HG03108 (cell line): Measurements from ENCODE around the gene PTS.

Experiments
- ATAC-seq: cut with Tn5 transposase; IDR thresholded peaks from one replicate; pipeline ENCODE4 v1.9.1; 2021; ENCODE audit warnings: moderate library complexity; ENCODE audit not compliant: unreplicated experiment

PTS gene

DNA sequence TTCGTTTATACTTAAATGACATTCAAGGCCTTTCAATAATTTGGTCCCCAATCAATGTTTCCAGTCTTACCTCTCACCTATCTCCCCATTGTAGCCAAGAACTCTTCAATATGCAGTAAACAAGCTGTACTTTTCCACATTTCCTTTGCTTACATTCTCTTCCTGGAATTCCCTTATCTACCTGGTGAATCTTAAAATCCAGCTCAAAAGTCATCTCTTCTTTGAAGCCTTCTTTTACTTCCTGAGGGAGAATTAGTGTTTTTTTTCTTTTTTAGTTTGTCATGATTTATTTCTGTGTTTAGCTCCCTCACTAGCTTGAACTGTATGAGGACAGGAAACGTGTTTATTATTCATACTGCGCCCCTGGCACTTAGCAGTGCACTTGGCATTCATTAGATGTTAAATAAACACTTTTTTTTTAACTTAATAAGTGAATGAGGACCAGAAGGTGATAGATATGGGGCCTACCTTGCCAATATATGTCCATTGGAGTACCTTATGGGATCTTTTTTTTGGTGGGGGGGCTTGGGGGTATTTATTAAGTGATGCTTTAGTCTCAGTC lies 4.9 kb upstream of the PTS start:
- no peak for ATAC-seq

DNA sequence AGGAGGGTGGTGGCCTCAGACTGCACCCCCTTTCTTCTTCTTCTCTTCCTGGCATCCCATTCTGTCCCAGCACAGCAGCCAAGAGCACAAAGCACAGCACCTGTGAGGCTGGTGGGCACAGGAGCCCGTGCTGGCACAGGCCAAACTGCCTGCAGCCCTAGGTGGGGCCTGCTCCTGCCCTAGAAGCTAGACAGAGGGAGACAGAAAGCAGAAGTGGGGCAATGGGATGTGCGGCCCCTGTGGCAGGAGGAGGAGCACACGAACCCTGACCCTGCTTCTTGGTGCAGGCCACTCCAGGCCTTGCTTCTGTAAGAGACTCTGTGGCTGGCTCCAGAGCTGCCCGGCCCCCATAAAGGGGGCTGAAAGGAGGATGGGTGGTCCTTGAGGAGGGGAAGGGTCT lies 3.9 kb upstream of the PTS start:
- no peak for ATAC-seq

DNA sequence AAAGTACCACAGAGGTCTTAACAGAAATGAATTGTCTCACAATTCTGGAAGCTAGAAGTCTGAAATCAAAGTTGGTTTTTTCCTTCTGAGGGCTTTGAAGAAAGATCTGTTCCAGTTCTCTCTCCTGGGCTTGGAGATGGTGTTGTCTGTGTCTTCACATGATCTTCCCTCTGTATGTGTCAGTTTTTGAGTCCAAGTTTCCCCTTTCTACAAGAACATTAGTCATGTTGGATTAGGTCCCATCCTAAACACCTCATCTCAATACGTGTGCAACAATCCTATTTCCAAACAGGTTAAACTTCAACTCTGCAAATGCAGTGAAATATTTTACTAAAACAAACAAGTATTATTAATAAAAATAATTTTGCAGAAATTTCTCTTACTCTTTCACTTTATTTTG lies 3.1 kb upstream of the PTS start:
- ATAC-seq, result no peak

DNA sequence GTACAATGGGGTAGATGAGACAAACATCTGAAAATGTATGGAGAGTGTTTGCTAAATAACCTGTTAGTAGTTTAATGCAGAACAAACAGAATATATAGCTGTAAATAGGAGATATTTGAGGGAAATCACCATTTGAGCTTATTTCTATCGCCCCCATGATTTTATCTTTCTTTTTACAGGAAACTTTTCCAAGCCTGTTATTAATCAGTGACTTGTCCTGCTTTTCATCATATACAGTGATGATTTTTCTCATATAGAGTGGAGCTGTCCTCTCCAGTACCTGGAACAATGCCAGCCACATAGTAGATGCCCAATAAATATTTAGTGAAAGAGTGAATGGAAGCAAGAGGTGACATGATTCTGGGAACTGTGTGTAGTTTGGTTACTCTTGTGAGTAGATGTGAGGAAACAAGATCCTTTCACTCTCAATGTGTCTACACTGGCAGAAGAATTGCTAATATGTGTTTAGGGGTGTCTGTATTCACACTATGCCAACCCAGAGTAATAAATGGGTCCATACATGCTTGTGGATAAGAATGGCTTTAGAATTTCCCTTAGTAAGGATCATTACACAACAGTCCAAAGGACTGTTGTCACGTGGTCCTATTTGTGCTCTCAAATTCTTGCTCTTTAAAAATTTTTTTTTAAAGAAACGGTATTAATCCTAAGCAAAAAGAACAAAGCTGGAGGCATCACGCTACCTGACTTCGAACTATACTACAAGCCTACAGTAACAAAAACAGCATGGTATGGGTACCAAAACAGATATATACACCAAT lies 2.3 kb upstream of the PTS start:
- no peak for ATAC-seq

DNA sequence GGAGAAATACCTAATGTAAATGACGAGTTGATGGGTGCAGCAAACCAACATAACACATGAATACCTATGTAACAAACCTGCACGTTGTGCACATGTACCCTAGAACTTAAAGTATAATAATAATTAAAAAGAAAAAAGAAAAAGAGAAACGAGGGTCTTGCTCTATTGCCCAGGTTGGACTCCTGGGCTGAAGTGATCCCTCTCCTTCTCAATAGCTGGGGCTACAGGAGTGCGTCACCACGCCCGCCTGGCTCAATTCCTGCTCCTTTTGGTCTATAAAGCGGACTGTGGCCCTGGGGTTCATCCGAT lies 521 bp upstream of the PTS start:
- no peak for ATAC-seq

DNA sequence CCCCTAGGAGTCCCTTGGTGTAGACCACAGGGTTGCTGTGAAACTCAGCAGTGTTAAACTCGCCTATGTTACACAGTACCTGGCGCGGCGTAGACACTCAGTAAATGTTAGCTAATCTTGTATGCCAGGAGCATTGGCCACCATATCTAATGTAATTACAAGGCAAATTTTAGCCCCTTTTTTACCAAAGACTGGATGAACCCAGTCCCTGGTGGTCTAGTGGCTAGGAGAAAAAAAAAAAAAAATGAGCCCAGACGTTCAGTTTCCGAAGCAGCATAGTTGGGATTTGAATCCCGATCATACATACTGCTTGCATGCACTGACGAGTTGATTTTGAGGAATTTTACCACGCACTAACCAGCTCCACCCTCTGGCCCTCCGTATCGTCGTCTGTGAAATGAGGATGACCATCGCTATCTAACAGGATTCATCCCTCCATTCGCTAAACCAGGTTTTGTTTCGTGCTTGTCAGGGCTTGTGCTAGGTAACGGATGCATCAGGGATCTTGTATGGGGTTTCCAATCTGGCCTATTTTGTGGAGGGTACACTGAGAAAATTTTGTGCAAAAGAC lies 688 bp downstream of the PTS start:
- peak; percentile 27 for ATAC-seq

DNA sequence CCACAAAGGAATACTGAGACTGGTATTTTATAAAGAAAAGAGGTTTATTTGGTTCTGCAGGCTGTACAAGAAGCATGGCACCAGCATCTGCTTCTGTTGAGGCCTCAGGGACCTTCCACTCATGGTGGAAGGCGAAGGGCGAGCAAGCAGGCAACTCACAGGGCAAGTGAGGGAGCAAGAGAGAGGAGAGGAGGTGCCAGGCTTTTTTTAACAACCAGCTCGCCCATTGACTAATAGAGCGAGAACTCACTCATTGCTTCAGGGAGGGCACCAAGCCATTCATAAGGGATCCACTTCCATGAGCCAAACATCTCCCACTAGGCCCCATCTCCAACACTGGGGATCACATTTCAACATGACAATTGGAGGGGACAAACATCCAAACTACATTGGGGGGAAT lies 1.2 kb downstream of the PTS start:
- ATAC-seq, result no peak

DNA sequence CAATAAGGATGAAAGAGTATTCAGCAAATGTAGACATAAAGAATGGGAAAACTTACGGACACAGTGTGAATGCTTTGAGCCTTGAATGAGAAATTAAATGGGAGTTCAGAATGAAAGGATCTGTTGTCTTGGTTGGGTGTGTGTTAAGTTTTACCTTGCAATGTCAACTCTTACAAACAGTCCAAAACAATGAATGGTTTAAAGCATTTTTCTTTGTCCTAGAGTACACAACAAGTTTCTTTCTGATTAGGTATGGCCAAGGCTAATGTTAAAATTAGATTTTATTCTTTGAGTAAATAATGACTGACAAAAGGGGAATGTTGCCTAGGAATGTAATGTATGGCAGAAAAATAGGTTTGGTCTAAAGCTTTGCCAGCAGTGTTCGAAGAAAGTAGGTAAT lies 2.5 kb downstream of the PTS start:
- no peak for ATAC-seq

DNA sequence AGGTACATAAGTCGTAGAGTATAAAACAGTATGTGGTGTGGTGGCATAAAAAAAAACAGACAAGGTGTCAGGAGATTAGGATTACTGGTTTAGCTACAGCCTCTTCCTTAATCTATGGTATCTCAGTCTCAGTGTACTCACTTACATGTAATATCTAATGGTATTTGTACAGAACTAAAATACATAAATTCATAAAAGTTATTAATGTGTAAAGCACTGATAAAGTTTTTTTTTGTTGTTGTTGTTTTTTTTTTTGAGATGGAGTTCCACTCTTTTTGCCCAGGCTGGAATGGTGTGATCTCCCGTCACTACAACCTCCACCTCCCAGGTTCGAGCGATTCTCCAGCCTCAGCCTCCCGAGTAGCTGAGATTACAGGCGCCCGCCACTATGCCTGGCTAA lies 2.9 kb downstream of the PTS start:
- no peak for ATAC-seq

DNA sequence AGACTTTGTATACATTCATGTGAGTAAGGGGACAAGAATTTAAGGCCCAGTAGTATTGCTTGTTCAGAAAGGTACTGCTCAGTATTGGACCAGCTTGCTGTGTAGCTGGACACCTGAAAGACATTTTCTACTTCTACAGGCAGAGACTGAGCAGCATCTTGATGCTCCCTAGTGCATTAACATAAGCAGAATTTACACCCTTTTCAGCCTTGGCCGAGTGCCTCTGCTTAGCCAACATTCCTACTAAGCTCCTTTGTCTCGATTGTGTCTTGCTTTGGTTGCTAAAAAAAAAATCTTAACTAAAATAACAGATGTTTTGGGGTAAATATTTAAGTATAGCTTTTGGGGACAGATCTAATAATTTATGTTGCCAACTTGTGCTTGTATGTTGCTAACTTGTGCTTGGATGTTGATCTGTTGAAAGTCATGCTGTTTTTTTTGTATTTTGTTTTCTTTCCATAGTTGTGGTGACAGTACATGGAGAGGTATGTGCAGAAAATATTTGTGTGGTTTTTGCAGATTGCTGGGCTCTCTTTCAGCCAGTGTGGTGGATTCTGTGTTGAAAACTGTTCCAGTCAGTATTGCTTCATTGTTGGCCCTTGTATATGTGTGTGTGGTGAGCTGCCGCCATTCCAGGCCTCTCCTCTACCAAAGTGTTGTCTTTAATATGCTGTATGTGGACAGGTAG lies 3.7 kb downstream of the PTS start:
- ATAC-seq, result no peak

DNA sequence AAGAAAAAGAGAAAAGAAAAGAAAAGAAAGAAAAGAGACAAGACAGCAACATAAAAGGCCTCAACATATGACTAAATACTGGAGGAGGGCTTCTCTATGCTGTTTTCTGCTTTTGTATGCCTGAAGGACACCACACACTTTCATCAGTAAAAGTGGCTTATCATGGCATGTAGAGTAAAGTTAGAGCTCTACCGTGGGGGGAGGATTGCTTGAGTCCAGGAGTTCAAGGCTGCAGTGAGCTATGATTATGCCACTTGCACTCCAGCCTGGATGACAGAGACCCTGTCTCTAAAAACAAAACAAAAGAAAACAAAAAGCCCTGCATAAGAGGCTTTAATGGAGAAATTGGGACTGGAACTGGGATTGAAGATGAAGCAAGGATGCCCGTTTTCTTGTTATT lies 5.7 kb downstream of the PTS start:
- no peak for ATAC-seq

DNA sequence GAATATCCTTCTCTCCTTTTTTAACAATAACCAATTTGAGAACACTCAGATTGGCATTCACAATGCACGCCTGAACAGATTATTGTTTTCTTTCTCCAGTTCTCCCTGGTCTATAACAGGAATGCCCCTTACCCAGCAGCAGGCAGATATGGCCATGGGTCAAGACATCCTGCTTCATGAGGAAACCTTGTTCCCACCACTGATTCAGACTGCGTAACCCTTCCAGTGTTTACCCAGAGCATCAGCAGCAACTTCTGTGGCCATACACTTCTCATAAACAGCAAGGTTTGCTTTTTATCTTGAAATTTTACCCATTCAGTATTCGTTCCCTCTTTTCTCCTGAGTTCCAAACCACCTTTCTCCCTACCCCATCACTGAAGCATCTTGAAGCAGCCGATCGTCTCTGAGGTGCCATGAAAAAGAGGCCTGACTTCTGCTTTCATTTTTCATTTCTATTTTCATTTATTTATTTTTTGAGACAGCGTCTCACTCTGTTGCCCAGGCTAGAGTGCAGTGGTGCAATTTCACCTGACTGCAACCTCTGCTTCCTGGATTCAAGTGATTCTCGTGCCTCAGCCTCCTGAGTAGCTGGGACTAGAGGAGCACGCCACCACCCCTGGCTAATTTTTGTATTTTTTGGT lies 9.6 kb downstream of the PTS start:
- no peak for ATAC-seq

DNA sequence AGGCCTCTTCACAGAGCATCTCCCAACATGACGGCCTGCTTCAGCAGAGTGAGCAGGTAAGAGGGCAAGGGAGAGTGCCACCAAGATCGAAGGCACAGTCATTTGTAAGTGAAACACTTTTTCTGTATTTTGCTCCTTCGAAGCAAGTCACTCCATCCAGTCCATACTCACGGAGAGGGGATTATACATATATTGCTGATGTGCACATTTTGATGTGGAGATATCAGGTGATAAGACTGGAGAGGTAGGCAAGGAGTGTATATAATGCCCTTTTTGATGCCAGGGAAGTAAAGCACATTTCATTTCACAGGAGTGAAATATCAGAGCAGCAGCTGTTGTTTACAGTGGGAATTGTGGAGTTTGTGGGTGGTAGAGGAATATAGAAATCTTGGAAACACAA lies 11.2 kb downstream of the PTS start:
- ATAC-seq, result no peak

DNA sequence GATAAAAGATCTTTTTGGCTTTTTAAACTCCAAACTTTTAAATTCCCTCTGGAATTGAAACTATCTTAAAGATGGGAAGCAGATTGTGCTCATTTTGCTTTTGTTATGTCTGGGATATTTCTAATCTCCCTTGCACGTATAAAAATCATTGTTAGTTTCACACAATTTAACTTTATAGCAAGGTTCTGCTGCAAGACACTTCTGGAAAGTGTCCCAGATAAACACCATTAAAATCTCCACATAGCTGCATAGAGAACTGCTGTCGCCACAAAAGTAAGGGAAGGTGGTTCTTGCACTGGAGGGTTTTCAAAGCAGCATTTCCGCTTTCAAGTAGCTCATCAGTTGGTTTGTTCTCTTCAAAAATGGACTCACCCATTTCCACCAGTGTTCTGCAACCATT lies 11.8 kb downstream of the PTS start:
- no peak for ATAC-seq

DNA sequence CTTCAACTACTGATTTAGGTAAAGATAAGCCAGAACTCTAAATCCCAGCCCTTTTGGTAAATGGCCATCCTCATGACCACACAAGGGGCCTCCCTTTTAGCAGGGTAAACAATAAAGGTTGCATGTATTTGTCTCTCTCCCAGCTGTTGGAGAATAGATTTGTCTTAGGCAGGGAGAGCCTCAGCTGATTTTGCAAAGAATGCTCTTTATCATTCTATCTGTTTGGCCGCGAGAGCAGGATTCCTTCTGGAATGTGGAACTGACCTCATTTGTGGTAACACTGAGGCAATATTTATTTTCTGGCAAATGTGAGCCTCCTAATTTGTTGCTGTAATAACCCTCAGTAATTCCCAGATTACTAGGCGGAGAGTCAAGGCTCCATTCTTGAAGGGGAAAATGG lies 15.3 kb downstream of the PTS start:
- ATAC-seq, result no peak

DNA sequence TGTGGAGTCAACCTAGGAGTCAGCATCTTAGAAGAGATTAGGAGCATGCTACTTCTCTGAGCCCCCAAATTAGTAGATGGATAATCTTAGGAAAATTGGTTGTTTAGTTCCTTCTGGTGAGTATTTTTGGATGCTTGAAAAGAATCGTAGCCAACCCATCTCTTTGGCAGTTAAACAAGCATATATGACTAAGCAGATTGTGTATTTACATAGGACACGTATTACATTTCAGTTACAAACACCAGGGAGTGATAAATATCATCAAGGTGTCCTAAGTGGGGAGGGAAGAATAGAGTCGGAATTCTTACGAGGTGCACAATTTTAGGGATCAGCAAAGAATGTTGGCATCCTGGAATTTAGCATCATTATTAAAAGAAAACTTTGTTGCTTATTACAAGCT lies 21.0 kb downstream of the PTS start:
- ATAC-seq, result no peak

DNA sequence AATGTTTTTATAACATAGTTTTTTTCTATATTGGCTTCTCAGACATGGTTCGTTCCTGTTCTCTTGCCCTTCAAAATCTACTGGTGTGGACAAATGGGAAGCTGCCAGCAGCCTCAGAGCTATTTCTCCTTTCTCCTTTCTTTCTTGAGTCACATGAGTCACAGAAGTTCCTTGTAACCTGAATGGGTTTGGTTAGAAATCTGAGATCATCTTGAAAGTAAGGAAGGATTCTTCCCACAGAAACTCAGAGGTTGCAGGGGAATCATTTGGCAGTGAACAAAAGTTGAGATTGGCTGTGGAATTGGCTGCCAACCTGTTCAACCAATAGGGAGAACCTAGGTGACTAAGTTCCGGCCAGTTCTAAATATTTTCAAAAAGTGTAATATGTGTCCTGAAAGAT lies 22.0 kb downstream of the PTS start:
- ATAC-seq, result no peak

DNA sequence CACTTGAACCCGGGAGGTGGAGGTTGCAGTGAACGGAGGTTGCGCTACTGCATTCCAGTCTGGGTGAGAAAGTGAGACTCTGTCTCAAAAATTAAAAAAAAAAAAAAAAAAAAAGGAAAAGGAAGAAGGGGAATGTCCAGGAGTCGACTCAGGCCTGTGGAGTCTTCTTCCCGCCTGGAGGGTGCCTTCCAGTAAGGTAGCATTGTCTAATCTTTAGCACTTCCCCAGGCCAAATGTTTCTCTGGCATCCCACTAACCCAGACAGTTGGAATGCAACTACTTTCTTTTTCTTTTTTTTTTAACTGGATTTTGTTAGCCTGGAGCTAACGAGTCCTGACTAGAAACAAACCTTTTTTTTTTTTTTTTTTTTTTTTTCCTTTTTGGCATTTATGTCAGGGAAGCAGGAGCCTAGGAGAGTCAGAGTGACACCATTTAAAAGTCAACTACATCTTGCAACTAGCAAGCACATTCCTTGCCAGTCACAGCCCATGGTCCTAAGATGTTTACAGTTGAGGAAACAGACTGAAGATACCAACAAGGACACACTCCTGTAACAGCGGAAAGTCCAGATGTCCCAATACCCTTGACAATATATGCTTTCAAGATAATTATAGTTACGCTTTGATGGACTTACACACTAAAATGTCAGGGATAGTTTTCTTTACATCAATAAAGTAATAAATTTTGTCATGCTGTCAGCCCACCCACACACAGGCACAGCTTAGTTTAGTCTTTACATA lies 23.8 kb downstream of the PTS start:
- ATAC-seq, result no peak

DNA sequence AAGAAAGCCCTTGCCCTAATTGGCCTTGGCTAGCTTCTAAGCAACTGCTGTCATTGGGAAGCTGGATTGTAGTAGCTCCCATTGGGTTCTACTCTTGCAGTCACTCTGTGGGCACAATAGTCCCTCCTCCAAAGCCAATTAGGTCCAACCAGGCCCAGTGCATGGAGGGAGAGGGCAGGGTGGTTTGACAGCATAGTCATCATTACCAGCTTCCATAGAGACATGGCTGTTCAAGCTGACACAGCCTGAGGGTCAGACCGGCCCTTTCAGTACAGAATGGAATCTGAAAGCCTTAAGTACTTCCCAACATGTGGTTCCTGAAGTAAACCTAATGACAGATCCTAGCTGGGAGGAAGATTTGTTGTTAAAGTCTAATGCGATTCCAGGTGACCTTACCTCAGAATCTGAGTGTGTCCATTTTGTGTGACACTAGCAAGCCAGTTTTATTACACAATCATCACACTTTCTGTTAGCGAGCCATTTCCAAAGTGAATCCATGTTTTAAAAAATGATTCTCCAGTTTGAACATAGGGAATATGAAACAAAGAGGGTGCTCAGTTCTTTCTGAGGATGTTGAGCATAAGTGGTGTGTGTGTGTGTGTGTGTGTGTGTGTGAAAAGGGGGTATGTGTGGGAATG lies 27.5 kb downstream of the PTS start:
- no peak for ATAC-seq

DNA sequence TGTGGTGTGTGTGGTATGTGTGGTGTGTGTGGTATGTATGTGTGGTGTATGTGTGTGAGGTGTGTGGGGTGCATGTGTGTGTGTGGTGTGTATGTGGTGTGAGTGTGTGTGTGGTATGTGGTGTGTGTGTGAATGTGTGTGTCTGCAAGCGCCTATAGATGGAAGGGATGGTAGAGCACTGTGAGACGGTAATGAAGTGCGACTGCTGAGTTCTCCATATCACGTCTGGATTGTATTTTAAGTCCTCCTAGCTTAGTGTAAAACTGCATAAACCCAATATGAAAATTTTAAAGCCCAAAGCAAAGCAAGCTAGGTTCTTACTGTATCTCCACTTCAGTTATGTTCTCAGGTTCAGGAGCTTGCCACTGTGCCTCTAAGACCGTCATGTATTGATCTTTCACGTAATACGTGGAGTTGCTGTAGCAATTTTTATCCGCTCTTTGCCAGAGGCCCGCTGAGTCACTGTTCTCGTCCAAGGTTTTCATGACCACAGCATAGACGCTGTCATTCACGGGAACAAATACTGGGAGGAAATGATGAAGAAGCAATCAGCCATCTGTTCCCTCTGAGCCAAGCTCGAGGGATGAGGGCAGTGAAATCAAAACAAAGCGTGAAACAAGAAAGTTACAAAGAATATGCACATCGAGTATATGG lies 29.0 kb downstream of the PTS start:
- ATAC-seq, result no peak
